ENCODE measurements around the gene IL4I1.

IL4I1 gene

GRCh38 chr19:49840321-49840720 is 56.4 kb downstream of the IL4I1 start:
- H3K4me3 ChIP-seq (ENCODE audit: low read depth, low read length) = no peak overlapping the region
- DNase-seq (ENCODE audit: low read depth) = no peak
- TF ChIP-seq, protein P1, sequence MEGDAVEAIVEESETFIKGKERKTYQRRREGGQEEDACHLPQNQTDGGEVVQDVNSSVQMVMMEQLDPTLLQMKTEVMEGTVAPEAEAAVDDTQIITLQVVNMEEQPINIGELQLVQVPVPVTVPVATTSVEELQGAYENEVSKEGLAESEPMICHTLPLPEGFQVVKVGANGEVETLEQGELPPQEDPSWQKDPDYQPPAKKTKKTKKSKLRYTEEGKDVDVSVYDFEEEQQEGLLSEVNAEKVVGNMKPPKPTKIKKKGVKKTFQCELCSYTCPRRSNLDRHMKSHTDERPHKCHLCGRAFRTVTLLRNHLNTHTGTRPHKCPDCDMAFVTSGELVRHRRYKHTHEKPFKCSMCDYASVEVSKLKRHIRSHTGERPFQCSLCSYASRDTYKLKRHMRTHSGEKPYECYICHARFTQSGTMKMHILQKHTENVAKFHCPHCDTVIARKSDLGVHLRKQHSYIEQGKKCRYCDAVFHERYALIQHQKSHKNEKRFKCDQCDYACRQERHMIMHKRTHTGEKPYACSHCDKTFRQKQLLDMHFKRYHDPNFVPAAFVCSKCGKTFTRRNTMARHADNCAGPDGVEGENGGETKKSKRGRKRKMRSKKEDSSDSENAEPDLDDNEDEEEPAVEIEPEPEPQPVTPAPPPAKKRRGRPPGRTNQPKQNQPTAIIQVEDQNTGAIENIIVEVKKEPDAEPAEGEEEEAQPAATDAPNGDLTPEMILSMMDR (IDR thresholded peaks at IDR 0.05; ENCODE audit: low read depth, low read length, missing control alignments) = no peak

DNA sequence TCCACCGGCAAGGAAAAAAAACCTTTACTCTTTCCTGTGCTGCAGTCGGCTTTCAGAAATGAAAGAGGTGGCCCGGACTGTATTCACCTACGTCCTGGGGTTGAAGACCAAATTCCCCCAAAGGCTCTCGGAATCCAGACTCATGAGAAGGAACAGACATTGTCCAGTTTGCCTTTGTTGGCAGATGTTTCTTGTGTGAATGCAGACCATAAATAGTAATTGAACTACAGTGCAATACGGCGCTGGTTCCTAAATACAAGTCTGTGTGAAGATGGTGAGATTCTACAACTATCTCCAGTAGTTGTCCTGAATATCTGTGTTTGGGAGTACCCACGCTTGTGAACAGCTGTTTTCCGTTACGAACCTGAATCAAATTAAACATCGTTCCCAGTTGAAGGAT is 57.0 kb downstream of the IL4I1 start:
- TF ChIP-seq, protein P1 (IDR thresholded peaks at IDR 0.05; ENCODE audit: low read depth, low read length, missing control alignments) = no peak
- DNase-seq (ENCODE audit: low read depth) = no peak

More for the DNA sequence above, 57.0 kb downstream of the IL4I1 start:
- H3K4me3 ChIP-seq (ENCODE audit: low read depth, low read length) = no peak overlapping the region
